Heart left ventricle (tissue), 16 donors: Measurements from ENCODE around the gene TRDMT1. TPM values are rescaled to one million over a fixed set of nuclear protein-coding genes. Genes with fewer than 3 reads are reported as not detected.

Experiments
- ATAC-seq, 4 donors: fragments of 200-7000 bp; cut with Tn5 transposase; one replicate each; pipeline ENCODE4 v1.9.1; 2020 to 2022; ENCODE audit warnings: moderate library complexity in 4 of 4, mild to moderate bottlenecking in 3 of 4, moderate number of reproducible peaks in 1 of 4
- DNase-seq, 5 donors: peaks; one replicate each; pipeline ENCODE4 v3.0.0-alpha.2; 2020
- H3K27ac ChIP-seq, 12 donors: fragments of 200-600 bp; sonication (generic) in 4 of 12; one replicate each; pipeline versions ENCODE4 v1.5.0 to v1.8.0; 2016 to 2022; ENCODE audit warnings: mild to moderate bottlenecking in 2 of 12
- H3K27me3 ChIP-seq, 9 donors: fragments of 200-600 bp; sonication (generic) in 2 of 9; one replicate each; pipeline versions ENCODE4 v1.5.1 to v1.8.0; 2016 to 2022; ENCODE audit warnings: mild to moderate bottlenecking in 3 of 9
- H3K36me3 ChIP-seq, 9 donors: fragments of 200-600 bp; sonication (generic) in 2 of 9; one replicate each; pipeline versions ENCODE4 v1.5.0 to v1.8.0; 2018 to 2022; ENCODE audit warnings: mild to moderate bottlenecking in 2 of 9
- H3K4me1 ChIP-seq, 12 donors: fragments of 200-600 bp; sonication (generic) in 4 of 12; one replicate each; pipeline versions ENCODE4 v1.5.0 to v1.8.0; 2016 to 2022; ENCODE audit warnings: mild to moderate bottlenecking in 3 of 12
- H3K4me3 ChIP-seq, 12 donors: fragments of 200-600 bp; sonication (generic) in 4 of 12; one replicate each; pipeline versions ENCODE4 v1.5.0 to v1.8.0; 2017 to 2022; ENCODE audit warnings: mild to moderate bottlenecking in 9 of 12, moderate library complexity in 4 of 12
- H3K9me3 ChIP-seq, 12 donors: fragments of 200-600 bp; sonication (generic) in 4 of 12; one replicate each; pipeline versions ENCODE4 v1.5.0 to v1.8.0; 2016 to 2022; ENCODE audit warnings: mild to moderate bottlenecking in 1 of 12
- CTCF ChIP-seq, 12 donors: fragments of 200-600 bp; sonication (generic) in 4 of 12; IDR thresholded peaks; one replicate each; pipeline versions ENCODE4 v1.5.0 to v1.8.0; 2018 to 2022; ENCODE audit warnings: antibody characterized with exemption in 12 of 12, mild to moderate bottlenecking in 5 of 12
- POLR2A ChIP-seq, 2 donors: fragments of 450-650 bp; IDR thresholded peaks; one replicate each; pipeline ENCODE4 v1.6.1; 2017; ENCODE audit warnings: antibody characterized with exemption in 2 of 2, mild to moderate bottlenecking in 2 of 2, moderate library complexity in 2 of 2
- WGBS, 4 donors: extraction: QIAGEN DNeasy Blood & Tissue Kit in 2 of 4; methylation state at CpG; one replicate each; pipeline versions ENCODE4 v1.1.5 to v1.1.7; 2013 to 2018; 5-methylcytosine and 5-hydroxymethylcytosine counted together
- intact Hi-C, 10 donors: fragments of 100-400 bp; cut with DNase I; formaldehyde crosslinking; loops; one replicate each; pipeline versions ENCODE4 v1.11.1 to v1.14.2; 2022
- polyA plus RNA-seq, 2 donors: library from polyadenylated mRNA; stranded (reverse); fragments of 200-250 nt; gene quantifications; one replicate each; pipeline ENCODE4 v1.2.3, GENCODE V29; 2013
- total RNA-seq, 9 donors: library from RNA; depleted of rRNA in 2 of 9; stranded (reverse); fragments of >200 nt in 2 of 9; fragmentation: NEBNext Ultra II Directional in 3 of 9; extraction: Animal tissue kit (Norgen Biotek cat#: 25700) in 3 of 9; gene quantifications; one replicate each; pipeline versions ENCODE4 v1.1.0 to v1.2.4, GENCODE V29; 2016 to 2023
- donor health status: ischemic (EF 13 %, LVEDD 7.1; RV severe dilation, severe dysfunction).
- donor health status: healthy with polysubstance abuse.
- donor health status: DM: no; HTN: yes; CAD: no.
- donor health status: DM: no; HTN: no; CAD: no.
- donor health status: ischemic (EF 25% LVEDD 6.9; RV normal size, moderate dysfunction).
- donor health status: ischemic (EF 25% LVEDD 5.7; RV mildly dilated, moderate dysfunction).
- donor health status: healthy.
- donor health status: DM: yes; HTN: yes; CAD: no.
- donor health status: ischemic (EF 35%, LVEDD 5.7; RV mildly dilated, moderate dysfunction).
- donor health status: nonischemic (EF 11% LVEDD 7.7; RV severe dilation, severe dysfunction).
- donor health status: DM: yes; HTN: yes; CAD: no.
- donor health status: PGD.
- donor health status: ischemic (EF 29% LVEDD 5.4; RV normal size, mild dysfunction).
- donor health status: nonischemic (EF 23%, LVEDD 6.1; RV moderate dilation, normal function).

TRDMT1 gene
- total and polyA plus RNA-seq, 11 donors: 1.8 to 6.0 (median 3.5) TPM

- 71 to 82% (median 81%) methylated on average over 2 of the region's 2 CpGs for WGBS, 4 donors
- Histone ChIP-seq H3K4me3 (no peak overlapping the region), H3K4me1 (peaks cover 0 to 29% (median 9%) of the 10 kb centered on the region in 12 donors), H3K27me3 (no peaks in the 10 kb centered on the region), H3K36me3 (no peaks in the 10 kb centered on the region), H3K9me3 (no peaks in the 10 kb centered on the region), H3K27ac (peak overlapping the region in 1 of 12 donors; percentile 11)
- intact Hi-C loops: loop anchor here in 1 of 10 donors (10.0 kb wide), 1 partner anchor 301 kb away; no protein-coding TSS in a partner anchor
- DNase-seq: no peak
- TF ChIP-seq CTCF (IDR thresholded peaks at IDR 0.05) (no peak), POLR2A (IDR thresholded peaks at IDR 0.05) (no peak)
- ATAC-seq: no peak
Measured at GRCh38 chr10:17196045-17196444, 5.4 kb downstream of the TRDMT1 start.

DNA sequence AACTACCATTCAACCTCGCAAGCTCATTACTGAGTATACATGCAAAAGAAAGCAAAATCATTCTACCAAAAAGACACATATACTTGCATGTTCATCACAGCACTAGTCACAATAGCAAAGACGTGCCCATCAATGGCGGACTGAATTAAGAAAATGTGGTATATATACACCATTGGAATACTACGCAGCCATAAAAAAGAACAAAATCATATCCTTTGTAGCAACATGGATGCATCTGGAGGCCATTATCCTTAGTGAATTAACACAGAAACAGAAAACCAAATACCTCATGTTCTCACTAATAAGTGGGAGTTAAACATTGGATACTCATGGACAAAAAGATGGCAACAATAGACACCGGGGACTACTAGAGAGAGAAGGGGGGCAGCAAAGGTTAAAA, 6.4 kb downstream of the TRDMT1 start:
- TF ChIP-seq POLR2A (IDR thresholded peaks at IDR 0.05): no peak
- TF ChIP-seq CTCF (IDR thresholded peaks at IDR 0.05): no peak
- intact Hi-C loops: loop anchor here in 1 of 10 donors (10.0 kb wide), 1 partner anchor 300 kb away; no protein-coding TSS in a partner anchor
- Histone ChIP-seq H3K27ac (no peak overlapping the region), H3K4me1 (peaks cover 0 to 27% (median 9%) of the 10 kb centered on the region in 12 donors), H3K9me3 (no peaks in the 10 kb centered on the region), H3K4me3 (no peak overlapping the region), H3K27me3 (no peaks in the 10 kb centered on the region), H3K36me3 (no peaks in the 10 kb centered on the region)
- ATAC-seq (no peak), DNase-seq (no peak)
- 79 to 95% (median 87%) methylated on average over 4 to 5 of the region's 5 CpGs for WGBS, 4 donors

- H3K36me3 ChIP-seq: no peaks in the 10 kb centered on the region
- no peak for DNase-seq
- peaks cover 0 to under 1% (median 0%) of the 10 kb centered on the region in 12 donors for H3K4me1 ChIP-seq
- 80 to 91% (median 86%) methylated on average over 2 of the region's 2 CpGs for WGBS, 4 donors
- no peak overlapping the region for H3K27ac ChIP-seq
- no peaks in the 10 kb centered on the region for H3K27me3 ChIP-seq
- TF ChIP-seq POLR2A (IDR thresholded peaks at IDR 0.05) (no peak), CTCF (IDR thresholded peaks at IDR 0.05) (no peak)
- no peaks in the 10 kb centered on the region for H3K9me3 ChIP-seq
- H3K4me3 ChIP-seq: no peak overlapping the region
- intact Hi-C loops: loop anchor here in 1 of 10 donors (10.0 kb wide), 1 partner anchor 296 kb away; no protein-coding TSS in a partner anchor
- no peak for ATAC-seq
Measured at GRCh38 chr10:17190602-17191001, 10.9 kb downstream of the TRDMT1 start.

GRCh38 chr10:17188644-17189172, 12.8 kb downstream of the TRDMT1 start:
- no peak for ATAC-seq
- H3K36me3 ChIP-seq: no peaks in the 10 kb centered on the region
- no peak overlapping the region for H3K4me3 ChIP-seq
- H3K27me3 ChIP-seq: no peaks in the 10 kb centered on the region
- H3K9me3 ChIP-seq: no peaks in the 10 kb centered on the region
- intact Hi-C loops: no loop called here
- H3K27ac ChIP-seq: no peak overlapping the region
- 94 to 96% (median 95%) methylated on average over 3 of the region's 3 CpGs for WGBS, 4 donors
- H3K4me1 ChIP-seq: no peaks in the 10 kb centered on the region
- TF ChIP-seq CTCF (IDR thresholded peaks at IDR 0.05) (no peak), POLR2A (IDR thresholded peaks at IDR 0.05) (no peak)
- no peak for DNase-seq
